ENCODE measurements around the gene CNTNAP2.
"Not testable (repeated sequence)": the region's sequence is repeated elsewhere in the genome, so short reads cannot be mapped to it uniquely, and the experiment has no call there.

The CNTNAP2 gene

DNA sequence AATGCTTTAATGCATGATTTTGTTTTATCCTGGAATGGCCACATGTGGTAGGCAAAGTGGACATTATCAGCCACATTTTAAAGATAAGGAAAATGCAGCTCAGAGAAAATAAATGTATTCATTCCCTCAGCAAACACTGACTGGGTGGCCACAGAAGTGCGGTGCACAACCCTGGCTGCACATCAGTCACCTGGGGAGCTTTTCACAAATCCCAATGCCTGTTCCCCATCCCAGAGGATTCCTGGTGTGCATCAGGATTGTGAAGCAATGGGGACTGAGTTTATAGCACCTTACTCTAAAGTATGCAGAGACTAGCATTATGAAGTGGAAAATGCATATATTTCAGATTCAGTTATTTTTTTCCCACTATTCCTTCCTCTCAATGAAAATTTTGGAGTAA lies 2280.5 kb downstream of the CNTNAP2 start:
- no peak for FAIRE-seq

DNA sequence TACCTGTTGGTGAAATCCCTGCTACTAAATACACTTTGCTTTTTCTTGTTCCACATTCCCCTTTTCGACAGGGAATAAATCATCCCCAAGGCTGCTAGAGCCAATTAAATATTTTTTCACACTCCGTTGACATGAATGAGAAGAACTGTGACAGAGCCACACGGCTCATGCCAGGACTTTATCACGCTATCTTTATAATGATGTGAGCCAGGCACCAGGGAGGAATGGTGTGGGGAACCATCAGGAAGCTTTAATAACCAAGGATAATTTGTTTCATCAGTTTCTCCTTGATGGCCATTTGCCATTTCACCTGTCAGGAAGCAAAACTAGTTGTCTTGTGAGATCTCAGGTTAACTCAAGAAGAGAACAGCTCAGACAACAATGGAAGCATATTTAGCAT lies 2280.9 kb downstream of the CNTNAP2 start:
- FAIRE-seq: no peak

DNA sequence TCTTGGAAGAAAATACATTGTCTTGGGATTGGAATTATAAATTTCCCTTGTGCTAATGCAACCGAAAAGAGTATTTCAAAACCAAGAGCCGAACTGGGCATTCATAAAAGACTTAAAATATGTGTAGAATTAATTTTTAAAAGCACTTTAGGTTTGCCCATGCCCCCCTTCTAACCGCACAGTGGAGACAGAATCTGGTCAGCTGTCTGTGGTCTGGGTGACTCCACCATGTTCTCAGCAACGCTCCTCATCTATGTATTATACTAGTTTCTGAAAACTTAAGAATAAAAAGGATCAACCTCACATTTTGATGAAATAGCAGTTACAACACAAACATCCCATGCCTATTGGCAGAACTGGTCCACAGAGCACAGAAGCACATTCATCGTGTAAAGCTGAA lies 2281.4 kb downstream of the CNTNAP2 start:
- no peak for FAIRE-seq

DNA sequence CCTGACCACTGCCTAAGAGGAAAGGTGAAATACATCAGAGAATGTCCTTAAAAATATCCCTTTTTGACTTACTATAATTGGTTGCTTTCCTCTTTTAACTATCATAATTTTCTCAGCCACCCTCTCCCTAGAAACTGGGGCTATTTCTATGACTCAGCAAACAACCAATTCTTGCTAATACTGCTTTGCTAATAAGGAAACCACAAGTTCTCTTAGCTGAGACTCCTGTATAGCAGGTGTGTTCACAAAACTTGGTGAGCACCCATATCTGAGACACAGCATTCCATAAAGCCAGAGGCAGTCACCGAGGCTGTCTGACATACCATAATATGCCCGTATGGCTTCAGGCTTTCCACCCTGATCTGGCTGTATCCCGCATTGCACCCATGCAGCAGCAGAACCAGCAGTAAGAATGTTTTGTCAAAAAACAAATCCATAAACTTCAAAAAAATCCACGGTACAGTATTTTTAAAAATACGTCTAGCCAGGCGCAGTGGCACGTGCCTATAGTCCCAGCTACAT lies 2282.3 kb downstream of the CNTNAP2 start:
- FAIRE-seq: no peak

DNA sequence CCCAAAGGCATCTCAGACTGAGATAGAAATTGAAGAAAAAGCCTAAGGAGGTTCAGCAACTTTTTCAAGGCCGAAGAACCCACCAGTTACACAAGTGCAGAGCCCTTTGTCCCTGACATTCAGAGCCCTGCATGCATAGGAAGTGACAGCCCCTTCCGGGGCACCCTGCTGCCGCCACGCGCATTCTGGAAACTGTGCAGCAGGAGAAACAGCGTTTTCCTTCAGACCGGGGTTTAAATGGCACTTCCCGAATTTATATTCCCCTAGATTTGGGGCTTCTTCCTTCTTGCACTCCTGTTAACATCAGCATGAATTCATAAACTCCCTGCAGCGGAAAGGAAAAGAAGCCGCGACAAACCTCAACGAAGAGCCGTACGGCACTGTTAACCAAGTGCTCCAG lies 2283.5 kb downstream of the CNTNAP2 start:
- FAIRE-seq: no peak

DNA sequence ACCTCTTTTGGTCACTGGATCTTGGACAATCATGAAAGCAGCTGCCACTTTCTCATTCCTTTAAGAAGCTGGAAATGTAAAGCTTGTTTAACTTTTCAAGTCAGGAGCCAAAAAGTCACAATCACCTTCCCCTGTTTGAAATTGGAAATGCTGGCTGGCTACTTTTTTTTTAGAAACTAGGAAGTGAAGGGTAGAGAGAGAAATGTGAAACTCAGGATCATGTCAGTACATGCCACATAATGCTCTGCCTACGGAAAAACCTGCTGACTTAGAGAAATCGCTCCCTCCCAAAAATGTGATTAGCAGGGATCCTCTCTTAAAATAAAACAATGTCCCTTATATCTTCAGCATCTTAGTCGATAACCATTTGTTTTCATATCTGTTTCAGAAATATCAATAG lies 2285.6 kb downstream of the CNTNAP2 start:
- FAIRE-seq: no peak

DNA sequence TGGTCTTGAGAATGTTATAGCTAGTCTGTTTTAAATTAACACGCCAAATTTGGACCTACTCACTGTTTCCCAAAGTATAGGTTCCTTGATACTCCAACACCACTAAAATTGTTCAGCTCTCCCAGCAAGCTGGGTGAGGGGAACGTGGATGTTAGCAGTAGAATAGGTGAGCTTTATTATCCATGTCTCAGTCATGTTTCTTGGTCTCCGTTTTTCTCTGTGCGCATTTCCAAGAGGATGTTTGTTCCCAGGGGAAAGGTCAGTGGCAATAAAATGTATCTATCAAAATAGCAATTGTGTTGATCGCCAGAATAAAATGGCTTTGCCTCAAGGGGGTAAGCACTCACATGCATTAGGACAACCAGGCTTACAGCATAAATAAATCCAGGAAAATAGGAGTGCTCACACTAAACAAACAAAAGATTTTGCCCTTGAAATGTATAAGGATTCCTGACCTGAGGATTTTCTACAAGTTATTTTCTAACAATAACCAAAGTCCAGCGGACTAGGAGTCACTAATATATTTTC lies 2286.9 kb downstream of the CNTNAP2 start:
- FAIRE-seq: no peak

DNA sequence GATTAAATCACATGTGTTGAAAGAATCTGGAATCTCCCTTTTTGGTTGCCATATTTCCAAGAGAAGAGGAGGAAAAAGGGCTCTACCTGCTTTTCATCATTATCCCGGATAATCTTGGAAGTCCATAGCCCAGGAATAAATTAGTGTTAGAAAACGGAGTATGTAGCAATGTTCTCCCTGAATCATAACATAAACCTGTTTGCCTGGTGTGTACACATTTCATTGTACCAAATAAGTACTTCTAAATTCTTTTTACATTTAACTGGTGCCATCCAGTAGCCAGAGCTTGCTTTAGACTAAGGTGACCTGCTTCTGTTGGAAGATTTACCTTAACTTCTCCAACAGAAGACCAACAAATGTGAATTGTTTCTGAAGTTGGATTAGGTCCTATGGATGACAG lies 2291.7 kb downstream of the CNTNAP2 start:
- FAIRE-seq: no peak

DNA sequence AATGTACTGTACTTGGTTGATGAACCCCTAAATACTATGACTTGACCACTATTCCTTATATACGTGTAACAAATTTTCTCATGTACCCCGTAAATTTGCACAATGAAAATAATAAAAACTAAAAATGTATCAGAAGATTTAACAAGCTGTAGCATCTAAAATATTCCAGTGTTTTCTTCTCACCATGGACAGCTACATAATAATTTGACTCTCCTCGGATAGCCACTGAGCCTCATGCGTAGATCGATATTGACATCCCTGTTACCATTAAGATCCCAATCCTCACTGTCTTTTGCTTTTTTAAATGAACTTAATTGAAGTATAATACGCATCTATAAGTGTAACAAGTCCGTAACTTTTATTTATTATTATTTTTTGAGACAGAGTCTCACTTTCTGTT lies 2294.3 kb downstream of the CNTNAP2 start:
- FAIRE-seq: no peak

DNA sequence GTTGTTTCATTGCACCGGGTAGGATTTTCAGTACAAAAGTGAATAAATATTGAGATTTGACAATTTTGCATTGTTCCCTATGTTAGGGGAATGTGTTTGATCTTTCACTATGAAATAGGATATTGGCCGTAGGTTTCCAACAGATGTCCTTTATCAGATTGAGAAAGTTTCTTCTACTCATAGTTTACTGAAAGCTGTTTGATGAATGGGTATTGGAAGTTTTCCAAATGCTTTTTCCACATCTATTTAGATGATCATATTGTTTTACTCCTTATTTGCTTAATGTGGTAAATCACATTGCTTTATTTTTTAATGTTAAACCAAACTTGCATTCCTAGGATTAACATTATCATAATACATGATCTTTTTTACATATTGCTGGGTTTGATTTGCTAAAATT lies 2296.1 kb downstream of the CNTNAP2 start:
- FAIRE-seq: no peak

DNA sequence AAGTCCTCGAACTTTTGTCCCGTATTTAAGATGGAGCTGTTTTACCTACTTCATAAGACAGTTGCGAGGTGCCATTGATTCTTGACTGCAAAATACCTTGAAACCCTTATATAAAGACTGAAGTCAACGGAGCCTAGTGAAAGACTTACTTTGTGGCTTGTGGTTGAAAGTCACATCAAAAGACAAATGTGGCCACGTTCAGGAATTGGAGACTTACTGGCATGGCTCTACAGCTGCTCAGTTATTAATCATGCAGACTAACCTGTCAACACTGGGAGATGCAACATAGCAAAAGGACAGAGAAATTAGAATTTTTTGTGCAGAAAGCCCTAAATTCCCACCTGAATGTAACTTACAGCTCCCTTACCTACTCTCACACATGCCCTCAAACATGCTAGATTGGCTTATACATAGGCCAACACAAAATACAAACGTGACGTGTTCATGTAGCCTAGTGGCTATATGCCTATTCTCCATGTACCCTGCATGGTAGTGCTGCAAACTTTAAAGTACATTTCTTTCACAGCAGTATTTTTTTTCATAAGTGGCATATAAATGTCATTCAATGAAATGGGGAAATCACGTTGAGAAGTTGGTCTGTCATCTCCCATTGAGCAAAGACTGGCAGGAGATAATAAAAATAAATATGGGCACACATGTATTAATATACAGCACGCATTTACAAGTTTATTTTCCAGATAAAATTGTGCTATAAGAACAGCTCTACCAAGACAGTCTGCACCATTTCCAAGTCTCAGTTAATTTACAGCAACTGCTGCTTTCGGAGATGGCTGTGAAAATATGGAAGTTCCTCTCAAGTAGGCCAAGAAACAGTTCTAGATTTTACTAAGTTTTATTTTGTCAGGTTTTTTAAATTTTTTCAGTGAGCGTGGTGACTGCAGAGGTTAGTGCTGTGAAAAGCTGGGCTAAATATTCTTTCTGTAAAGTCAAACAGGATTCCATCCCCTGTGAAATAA lies 2303.5 kb downstream of the CNTNAP2 start:
- no peak for FAIRE-seq

DNA sequence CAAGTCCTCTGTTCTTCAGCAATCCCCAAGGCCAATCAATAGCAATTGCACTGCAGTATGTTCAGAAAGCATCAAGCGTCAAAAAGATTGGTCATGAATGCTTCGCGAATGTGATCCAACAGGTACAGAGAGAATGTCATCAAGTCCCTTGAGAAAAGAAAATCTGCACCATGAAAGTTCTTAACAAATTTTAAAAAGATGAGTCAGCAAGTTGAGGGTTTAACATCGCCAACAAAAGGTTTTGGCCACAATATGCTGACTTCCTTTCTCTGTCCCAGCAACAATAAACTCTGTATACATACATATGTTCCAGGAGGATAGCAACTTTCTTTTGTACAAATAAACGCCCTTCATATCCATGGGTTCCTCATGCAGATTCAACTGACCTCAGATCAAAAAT lies 2305.4 kb downstream of the CNTNAP2 start:
- no peak for FAIRE-seq

DNA sequence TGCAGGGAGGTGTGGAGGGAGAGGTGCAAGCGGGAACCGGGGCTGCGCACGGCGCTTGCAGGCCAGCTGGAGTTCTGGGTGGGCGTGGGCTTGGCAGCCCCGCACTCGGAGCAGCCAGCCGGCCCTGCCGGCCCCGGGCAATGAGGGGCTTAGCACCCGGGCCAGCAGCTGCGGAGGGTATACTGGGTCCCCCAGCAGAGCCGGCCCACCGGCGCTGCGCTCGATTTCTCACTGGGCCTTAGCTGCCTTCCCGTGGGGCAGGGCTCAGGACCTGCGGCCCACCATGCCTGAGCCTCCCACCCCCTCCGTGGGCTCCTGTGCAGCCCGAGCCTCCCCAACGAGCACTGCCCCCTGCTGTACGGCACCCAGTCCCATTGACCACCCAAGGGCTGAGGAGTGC lies 2309.8 kb downstream of the CNTNAP2 start:
- not testable (repeated sequence) for FAIRE-seq

DNA sequence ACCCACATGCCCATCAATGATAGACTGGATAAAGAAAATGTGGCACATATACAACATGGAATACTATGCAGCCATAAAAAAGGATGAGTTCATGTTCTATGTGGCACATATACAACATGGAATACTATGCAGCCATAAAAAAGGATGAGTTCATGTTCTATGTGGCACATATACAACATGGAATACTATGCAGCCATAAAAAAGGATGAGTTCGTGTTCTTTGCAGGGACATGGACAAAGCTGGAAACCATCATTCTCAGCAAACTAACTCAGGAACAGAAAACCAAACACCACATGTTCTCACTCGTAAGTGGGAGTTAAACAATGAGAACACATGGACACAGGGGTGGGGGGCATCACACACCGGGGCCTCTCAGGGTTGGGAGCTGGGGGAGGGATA lies 2314.1 kb downstream of the CNTNAP2 start:
- not testable (repeated sequence) for FAIRE-seq

DNA sequence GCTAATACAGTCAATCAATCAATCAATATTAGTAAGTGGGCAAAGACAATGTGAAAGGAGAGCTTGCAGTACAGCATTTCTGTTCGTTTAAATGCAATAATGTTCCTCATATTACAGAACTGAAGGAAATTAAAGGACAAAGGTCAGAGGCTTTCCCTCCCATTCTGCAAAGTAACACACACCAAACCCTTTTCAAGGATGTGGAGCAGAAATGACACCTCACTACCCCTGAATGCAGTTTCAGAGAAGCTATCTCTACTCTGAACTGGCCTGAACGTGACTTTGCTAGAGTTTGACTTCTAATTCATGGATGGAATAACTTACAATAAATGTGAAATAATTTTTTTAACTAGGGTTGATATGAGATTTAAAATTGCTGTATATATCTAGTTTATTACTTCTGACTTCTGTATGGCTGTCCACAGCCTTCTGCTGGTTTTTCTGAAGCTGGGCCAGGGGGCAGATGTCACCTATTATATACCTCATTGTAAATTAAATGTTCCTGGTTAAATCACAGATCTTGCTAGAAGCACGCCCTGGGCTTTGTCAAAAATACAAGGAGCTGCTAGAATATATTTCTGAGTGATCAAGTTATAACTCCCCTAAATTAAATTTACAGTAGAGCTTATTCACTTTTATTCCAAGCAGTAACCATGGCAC lies 2317.1 kb downstream of the CNTNAP2 start:
- no peak for FAIRE-seq

DNA sequence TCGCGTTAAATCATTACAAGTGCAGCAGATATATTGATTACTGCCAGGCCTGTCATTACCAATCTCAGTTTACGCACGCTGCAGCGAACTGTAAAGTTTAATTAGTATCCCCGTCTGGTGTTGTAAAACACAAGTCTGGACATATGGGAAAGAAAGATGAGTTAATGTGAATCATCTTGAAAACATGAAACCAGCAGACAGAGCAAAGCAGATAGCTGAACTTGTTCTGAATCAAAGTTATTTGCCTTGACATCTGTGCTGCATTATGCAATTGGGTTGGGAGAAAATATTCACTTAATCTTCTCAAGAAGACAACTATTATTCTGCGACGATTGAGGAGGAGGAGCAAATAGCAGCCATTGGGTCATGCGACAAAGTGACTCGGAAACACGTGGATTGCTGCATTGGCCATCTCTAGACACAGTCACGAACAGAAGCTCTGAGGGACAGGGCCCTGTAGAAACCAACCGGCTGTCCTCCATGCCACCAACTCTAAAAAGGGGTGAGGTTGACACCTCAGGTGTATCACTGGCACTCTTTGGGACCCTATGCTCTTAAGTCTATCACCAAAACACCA lies 2317.7 kb downstream of the CNTNAP2 start:
- FAIRE-seq: no peak

DNA sequence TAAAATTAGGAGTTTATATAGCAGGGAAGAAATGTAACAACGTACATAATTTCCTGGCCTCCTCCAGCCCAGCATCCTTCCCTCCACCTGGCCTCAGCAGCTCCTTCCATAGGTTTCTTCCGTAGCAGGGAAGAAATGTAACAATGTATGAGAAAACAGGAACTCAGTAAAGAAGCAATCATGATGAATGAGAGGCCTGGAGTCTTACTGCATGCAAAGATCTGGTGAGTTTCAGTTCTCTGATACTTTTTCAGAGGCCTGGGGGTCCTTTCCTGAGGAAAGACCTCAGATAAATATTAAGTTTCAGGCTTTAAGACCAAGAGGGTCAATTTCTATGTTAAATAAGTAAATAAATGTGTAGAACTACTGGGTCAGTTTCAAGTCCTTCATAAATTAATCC lies 2318.3 kb downstream of the CNTNAP2 start:
- no peak for FAIRE-seq

DNA sequence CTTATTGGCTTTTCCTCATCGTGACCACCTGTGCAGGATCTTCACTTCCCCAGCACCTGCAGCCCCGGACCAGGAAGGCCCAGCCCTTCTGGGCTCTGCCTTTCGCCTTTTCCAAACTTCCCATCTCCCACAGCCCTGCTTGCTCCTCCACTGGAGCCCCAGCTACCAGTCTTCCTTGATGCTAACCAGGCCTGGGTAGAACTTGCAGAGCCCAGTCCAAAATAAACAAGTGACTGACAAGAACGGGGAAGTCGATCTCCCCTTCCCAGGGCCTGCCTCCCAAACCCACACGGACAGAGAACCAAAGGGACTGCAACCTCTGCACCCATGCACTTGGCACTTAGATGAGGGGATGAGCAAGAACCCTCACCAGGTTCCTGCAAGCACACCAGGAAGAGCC lies 2319.1 kb downstream of the CNTNAP2 start:
- no peak for FAIRE-seq

DNA sequence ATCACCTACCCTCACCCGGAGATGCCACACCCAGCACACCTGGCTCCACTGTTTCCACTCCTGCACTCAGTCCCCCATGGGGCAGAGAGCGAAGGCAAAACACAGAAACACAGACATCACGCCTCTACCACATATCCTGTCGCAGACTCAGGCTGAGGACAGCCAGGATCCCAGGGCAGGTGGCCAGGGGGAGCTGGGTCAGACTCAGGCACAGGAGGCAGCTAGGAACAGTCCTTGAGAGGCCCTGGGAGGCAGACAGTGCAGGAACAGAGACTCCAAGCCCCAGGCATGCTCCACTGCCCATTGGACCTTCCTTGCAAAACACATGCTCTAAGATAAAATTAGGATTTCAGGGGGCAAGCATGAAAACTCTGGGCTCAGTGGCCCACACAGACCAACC lies 2319.5 kb downstream of the CNTNAP2 start:
- FAIRE-seq: no peak

DNA sequence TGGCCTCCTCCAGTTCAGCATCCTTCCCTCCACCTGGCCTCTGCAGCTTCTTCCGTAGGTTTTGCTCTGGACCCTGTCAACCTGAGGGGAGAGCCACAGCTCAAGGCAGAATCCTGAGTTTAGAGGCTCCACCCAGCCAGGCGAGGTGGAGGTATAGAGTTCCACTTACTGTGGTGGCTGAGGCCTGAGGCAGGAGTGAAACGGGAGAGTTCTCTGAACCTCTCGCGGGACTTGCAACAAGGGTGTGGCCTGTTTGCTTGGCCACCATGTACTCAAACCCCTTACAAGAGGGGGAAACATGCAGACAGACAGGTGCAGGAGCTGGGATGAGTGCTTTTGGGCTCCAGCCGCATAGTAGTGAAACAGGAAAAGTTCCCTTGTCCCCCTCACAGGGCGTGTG lies 2320.0 kb downstream of the CNTNAP2 start:
- FAIRE-seq: no peak

DNA sequence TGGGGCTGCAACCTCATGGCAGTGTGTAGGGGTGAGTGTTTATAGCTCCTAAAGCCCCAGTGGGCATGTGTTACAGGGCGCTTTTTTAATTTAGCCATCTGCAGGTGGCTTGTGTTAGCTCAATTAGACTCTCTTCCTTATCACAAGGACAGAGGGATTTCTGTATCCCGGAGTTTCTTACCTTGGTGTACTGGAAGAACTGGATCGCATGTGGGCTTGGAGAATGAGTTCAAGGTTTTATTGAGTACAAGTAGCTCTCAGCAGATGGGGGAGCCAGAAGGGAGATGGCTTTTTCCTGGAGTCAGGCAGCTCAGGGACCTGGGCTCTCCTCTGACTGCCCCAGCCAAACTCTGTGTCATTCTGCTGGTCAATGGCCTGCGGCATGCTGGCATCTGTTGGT lies 2320.4 kb downstream of the CNTNAP2 start:
- no peak for FAIRE-seq

DNA sequence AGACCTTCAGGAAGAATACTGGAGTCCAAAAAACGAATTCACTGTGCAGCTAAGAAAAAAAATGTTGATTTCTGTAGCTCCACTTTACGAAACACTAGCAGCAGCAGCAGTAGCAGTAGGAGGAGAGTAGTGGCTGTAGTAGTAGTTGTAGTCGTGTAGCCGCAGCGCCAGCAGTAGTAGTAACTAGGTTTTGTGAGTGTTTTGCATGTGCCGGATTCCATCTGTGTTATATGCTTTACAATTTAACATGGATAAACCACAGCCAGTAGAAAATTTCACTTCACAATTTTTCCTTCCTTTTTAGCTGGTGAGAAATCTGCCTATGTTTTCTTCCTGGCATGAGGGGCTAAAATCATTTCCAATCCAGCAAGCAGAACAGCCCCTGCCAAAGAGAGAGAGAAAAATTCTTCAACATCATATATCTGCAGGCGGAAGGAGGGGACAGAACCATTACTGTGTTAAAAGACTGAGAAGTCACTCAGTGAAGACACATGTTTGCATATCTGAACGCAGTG lies 2325.6 kb downstream of the CNTNAP2 start:
- FAIRE-seq: no peak

DNA sequence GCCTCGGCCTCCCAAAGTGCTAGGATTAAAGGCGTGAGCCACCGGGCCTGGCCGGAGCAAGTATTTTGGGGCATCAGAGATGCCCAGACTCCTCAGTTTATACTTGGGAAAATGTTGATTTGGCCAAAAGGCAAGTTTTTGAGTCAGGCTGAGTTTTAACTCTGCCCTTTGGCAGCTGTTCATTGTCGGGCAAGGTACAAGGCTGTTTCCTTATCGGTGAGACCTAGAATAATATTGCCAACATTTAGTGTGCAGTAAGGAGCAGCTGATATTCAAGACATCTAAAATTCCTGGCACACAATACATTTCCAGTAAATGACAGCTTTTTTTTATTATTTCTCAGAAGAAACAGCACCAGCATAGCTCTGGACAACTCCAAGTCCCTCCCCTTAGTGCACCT lies 2326.3 kb downstream of the CNTNAP2 start:
- no peak for FAIRE-seq
